Measurements from ENCODE around the gene CROCC. TPM values are rescaled to one million over a fixed set of nuclear protein-coding genes. Genes with fewer than 3 reads are reported as not detected.
"Not testable (repeated sequence)": the region's sequence is repeated elsewhere in the genome, so short reads cannot be mapped to it uniquely, and the experiment has no call there.

Gene CROCC
- total RNA-seq, 2 donors from 2014 or later: 21.2 to 24.5 TPM

DNA sequence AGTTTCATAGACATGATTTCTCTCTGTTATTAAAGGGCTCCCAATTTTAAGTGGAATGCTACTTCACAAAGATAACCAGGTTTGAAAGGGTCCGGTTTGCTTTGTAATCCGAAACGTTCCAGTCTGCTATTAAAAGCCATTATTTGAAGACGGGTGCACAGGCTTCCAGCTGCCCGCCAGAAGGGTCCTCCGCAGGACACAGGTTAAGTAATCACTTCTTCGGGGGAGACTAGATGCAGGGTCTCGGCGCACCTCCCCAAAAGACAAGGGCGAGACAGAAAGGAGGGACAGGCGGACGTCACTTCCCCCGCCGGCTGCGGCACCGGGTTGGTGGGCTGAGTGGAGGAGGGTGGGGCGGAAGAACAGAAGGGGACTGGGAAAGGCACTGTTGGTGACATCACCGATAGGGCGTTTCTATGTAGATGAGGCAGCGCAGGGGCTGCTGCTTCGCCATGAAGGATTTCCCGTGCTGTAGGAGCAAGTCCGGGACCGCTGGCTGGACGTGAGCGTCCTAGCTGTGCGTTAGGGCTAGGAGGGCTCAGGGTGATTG lies 17.1 kb upstream of the CROCC start:
- peak; percentile 95 for ATAC-seq (replicated peaks)
- Mint-ChIP-seq H3K27me3 (no peaks in the 10 kb centered on the region), H3K4me3 (no peak overlapping the region), H3K9me3 (no peaks in the 10 kb centered on the region), H3K36me3 (ENCODE audit: low read depth) (peaks cover 6% of the 10 kb centered on the region), H3K27ac (no peak overlapping the region), H3K4me1 (peaks cover 25% of the 10 kb centered on the region)

DNA sequence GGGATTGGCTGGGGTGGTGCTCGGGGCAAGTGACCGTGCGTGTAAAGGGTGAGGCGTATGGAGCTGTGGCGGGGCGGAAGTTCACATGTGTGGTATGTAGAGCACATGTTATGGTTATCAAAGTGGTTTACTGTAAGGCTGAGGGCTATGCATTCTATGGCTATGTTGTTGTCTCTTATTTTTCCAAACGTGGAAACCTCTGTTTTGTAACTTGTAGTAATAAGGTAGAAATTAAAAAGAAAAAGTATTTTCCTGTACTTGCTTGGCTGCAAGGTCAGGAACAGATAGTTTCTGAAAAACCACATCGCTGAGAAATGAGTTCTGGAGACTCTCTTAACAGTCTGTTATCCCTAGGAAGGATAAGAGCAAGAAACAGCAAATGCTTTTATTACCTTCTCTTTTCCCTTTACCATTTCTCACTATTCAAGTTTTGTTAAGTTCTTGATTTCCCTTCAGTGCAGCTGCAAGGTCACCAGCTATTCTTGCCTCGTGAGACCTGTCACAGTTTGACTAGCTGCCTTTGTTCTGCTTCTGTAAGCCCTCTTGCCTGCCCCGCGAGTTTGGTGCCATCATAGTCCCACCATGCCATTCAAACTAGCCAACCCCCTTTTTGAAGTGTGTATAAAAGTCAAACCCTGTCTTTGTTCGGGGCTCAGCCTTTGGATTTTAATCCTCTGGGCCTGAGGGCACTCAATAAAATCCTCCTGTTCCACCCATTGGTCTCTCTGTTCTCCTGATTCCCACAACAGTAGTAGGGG lies 16.4 kb upstream of the CROCC start:
- no peaks in the 10 kb centered on the region for H3K27me3 Mint-ChIP-seq
- no peak overlapping the region for H3K4me3 Mint-ChIP-seq
- no peaks in the 10 kb centered on the region for H3K9me3 Mint-ChIP-seq
- H3K4me1 Mint-ChIP-seq: peaks cover 30% of the 10 kb centered on the region
- ATAC-seq (replicated peaks): peak; percentile 82
- H3K27ac Mint-ChIP-seq: no peak overlapping the region
- H3K36me3 Mint-ChIP-seq (ENCODE audit: low read depth): peaks cover 6% of the 10 kb centered on the region

DNA sequence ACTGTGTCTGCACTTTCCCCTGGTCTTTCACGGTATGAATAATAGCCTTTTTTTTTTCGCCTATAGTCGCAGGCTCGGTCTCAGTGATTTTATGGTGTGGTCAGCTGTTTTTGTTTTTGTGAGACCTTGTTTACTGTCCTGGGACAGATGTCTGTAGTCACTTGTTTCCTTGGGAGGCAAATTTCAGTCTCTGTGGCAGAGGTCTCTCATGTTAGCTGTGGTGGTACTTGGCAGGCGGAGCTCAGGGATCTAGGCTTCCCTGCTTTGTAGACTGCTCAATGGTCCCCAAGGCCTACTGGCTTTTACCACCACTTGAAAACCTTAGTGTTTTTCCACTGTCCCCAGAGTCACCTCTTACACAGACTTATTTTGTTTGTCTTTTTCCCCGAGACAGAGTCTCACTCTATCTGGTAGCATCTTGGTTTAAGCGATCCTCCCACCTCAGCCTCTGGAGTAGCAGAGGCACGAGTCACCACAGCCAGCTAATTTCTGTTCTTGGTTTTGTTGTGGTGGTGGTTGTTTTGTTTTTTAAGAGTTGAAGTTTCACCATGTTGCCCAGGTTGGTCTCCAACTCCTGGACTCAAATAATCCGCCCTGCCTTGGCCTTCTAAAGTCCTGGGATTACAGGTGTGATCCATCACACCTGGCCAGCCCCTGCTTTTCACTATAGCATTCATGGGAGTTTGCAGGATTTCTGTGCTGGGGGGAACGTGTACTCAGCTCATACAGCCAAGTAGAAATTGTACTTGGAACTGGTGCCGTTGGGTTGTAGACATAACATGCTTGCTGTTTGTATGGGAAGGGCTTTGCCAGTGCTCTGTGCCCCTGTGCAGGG lies 15.6 kb upstream of the CROCC start:
- no peak overlapping the region for H3K4me3 Mint-ChIP-seq
- no peak overlapping the region for H3K27ac Mint-ChIP-seq
- no peaks in the 10 kb centered on the region for H3K27me3 Mint-ChIP-seq
- H3K9me3 Mint-ChIP-seq: no peaks in the 10 kb centered on the region
- peaks cover 6% of the 10 kb centered on the region for H3K36me3 Mint-ChIP-seq (ENCODE audit: low read depth)
- ATAC-seq (replicated peaks): peak; percentile 27
- peaks cover 25% of the 10 kb centered on the region for H3K4me1 Mint-ChIP-seq

DNA sequence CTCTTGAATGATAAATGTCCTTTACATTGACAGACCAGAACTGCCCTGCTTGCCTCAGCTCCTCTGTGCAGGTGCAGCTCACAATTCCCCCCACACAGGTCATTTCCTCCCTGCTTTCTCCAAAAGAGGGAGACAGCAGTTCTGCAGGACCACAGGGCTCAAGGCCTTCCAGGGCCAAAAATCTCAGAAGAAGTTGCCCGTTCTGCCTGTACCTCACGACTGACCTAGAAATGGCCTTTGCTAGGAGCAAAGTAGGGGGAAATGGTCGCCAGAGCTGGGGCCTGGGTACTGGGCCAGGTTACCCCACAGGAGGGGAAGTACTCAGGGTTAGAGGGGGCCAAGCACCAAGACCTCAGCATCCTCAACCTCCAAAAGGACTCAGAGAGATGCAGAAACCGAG lies 14.9 kb upstream of the CROCC start:
- no peak overlapping the region for H3K27ac Mint-ChIP-seq
- no peak for ATAC-seq (replicated peaks)
- H3K36me3 Mint-ChIP-seq (ENCODE audit: low read depth): peaks cover 6% of the 10 kb centered on the region
- peaks cover 20% of the 10 kb centered on the region for H3K4me1 Mint-ChIP-seq
- H3K27me3 Mint-ChIP-seq: no peaks in the 10 kb centered on the region
- H3K9me3 Mint-ChIP-seq: no peaks in the 10 kb centered on the region
- no peak overlapping the region for H3K4me3 Mint-ChIP-seq

DNA sequence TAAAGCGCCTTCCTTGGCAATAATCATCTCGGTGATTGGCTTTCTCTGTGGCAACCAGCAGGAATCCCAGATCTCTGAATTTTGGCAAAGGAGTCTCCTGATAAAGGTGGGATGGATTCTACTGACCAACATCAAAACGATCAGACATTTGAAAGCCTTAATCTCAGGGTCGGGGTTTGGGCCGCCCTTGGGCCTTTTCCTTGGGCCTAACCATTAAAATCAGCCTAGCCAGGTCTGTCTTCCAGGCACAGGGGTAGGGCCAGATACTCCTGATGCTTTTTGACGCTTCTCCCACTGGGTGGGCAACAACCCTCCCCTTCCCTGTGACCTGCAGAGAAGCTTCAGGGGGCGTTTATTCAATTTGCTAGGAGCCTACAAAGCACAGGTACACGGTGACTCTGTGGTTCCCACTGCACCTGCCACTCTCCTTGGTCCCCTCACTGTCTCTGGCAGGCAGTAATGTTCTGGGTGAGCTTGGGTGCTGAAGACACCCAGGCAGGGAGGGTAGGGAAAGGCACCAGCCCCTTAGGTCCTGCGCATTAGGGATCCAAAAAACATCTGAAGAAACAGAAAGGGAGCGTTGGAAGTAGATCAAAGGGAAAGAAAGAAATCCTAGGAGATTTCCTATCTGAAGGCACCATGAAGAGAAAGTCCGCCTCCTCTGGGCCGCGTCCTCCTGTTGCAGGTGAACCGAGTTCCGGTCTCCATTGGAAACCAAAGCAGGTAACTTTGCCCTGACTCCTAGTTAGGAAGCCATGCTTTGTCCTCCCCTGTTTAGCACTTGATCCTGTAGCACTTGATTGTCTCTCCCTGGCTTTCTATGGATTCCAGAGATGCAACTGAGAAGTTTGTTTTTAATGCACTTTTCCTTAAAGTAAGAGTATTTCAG lies 13.6 kb upstream of the CROCC start:
- H3K27ac Mint-ChIP-seq: peak overlapping the region; percentile 2
- no peak for ATAC-seq (replicated peaks)

DNA sequence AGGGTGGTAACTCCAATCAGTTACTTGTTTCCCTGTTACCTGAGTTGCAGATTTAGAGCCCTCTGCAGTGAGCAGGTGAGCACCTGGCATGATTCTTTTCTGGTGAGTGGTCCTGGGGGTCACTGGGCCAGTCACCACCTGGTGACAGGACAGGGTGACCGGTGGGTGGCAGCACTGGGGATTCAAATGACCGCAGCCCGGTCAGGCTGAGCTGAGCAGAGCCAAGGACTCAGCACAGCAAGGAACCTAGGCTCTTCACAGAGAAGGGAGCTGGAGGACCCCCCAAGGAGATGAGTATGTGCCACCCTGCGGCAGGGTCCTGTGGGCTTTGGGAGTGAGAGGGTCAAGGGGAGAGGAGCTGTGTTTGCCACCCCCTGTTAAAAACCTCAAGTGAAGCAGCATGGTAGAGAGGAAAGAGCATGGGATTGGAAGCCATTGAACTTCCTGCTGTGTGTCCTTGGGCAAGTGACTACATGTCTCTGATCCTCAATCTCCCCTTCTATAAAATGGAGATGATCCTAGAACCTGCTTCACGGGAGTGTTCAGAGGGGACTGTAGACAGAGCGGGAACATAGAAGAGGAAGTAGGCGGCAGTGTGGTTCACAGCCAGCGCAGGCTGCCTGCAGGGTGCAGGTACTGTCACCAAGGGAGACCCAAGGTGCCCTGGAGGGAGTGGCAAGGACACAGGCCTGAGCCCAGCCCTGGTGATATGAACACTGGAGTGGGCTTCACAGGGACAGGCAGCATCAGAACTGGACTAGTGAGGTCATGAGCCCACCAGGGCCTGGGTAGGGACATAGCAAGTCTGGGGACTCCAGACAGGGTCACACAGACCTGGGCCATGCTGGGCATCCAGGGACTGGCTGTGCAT lies 9.6 kb upstream of the CROCC start:
- not testable (repeated sequence) for H3K36me3 Mint-ChIP-seq (ENCODE audit: low read depth); H3K27me3 Mint-ChIP-seq; H3K27ac Mint-ChIP-seq; ATAC-seq (replicated peaks); H3K9me3 Mint-ChIP-seq
- H3K4me1 Mint-ChIP-seq: peaks cover 18% of the 10 kb centered on the region
- peak overlapping the region; percentile 42 for H3K4me3 Mint-ChIP-seq

More for the DNA sequence above, 13.6 kb upstream of the CROCC start:
- H3K27me3 Mint-ChIP-seq: no peaks in the 10 kb centered on the region
- H3K36me3 Mint-ChIP-seq (ENCODE audit: low read depth): peaks cover 6% of the 10 kb centered on the region
- H3K9me3 Mint-ChIP-seq: no peaks in the 10 kb centered on the region
- no peak overlapping the region for H3K4me3 Mint-ChIP-seq
- peaks cover 13% of the 10 kb centered on the region for H3K4me1 Mint-ChIP-seq

DNA sequence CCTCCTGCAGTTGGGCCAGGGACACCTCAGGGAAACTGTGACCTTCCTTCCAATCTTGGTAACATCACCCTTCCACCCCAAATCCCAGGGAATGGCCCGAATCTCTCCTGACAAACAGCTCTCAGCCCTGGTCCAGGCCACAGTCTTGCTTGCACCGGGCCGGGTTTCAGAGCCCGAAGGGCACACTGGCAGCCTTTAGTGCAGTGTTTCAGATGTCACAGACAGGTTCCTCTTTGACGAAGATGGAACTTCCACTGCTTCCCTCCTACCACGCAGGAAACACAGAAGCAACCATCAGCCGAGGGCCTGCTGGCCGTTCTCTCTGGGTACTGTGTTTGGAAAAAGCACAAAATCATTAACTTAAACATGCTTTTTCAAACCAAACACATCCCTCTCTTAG lies 9.0 kb upstream of the CROCC start:
- ATAC-seq (replicated peaks); H3K9me3 Mint-ChIP-seq; H3K27ac Mint-ChIP-seq; H3K27me3 Mint-ChIP-seq; H3K36me3 Mint-ChIP-seq (ENCODE audit: low read depth): not testable (repeated sequence)
- Mint-ChIP-seq H3K4me1 (peaks cover 18% of the 10 kb centered on the region), H3K4me3 (peak overlapping the region; percentile 82)

DNA sequence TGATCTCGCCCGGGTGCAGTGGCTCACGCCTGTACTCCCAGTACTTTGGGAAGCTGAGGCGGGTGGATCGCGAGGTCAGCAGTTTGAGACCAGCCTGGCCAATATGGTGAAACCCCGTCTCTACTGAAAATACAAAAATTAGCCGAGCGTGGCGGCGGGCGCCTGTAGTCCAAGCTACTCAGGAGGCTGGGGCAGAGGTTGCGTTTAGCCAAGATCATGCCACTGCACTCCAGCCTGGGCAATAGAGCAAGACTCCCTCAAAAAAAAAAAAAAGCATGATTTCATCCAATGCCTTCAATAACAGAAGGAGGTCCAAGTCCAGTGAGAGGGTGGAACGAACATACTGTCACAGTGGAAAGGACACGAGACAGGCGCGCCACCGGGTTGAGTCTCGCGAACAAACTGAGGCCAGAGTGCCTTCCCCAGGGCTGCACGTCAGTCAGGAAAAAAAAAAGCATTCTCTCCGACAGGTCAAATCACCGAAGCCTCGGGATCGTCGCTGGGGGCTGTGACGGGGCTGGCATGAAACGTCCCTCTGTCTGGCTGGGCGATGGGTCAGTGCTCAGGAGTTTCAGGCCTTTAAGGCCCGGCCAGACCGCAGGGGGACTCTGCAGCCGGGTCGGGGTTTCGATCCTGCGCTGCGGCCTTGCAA lies 8.4 kb upstream of the CROCC start:
- Mint-ChIP-seq H3K9me3 (no peaks in the 10 kb centered on the region), H3K4me3 (peak overlapping the region; percentile 82), H3K4me1 (peaks cover 18% of the 10 kb centered on the region), H3K27ac (no peak overlapping the region), H3K27me3 (no peaks in the 10 kb centered on the region), H3K36me3 (ENCODE audit: low read depth) (no peaks in the 10 kb centered on the region)
- ATAC-seq (replicated peaks): no peak

DNA sequence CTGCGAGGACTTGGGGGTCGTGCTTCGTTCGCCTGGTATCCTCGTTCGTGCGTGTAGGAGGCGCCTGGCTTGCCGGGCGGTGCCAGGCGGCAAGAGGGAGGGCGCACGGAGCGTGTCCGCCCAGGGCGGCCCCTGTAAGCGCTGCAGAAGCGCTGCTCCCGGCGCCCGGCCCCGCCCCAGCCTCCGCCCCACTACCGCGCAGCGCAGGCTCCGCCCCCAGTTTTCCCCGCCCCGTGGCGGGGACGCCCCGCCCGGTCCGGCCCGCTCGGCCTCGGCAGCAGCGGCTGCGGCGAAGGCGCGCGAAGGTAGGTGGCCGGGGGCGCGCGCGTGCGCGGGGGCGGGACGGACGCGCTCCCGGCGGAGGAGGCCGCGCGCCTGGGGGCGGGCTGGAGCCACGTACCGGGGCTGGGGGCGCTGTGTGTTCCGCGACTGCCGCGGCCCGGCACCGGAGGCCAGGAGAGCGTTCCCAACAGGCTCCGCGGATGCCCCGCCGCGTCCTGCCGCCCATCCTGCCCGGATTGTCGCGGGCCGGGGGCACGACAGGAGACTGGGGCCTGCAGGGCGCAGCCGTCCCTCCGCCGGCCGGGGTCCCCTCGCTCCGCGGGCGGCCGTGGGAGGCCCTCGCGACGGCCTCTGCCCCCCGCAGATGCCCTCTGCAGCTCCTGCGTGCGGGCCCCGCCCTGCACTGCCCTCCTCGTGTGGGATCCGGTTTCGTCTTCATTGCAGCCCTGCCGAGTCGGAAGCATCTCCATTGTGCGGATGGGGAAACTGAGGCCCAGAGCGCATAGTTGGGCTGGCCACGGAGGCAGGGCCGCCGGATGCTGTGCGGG lies 7.7 kb upstream of the CROCC start:
- Mint-ChIP-seq H3K4me1 (peaks cover 20% of the 10 kb centered on the region), H3K27me3 (no peaks in the 10 kb centered on the region), H3K27ac (peak overlapping the region; percentile 83), H3K9me3 (no peaks in the 10 kb centered on the region), H3K4me3 (peak overlapping the region; percentile 82), H3K36me3 (ENCODE audit: low read depth) (no peaks in the 10 kb centered on the region)
- ATAC-seq (replicated peaks): peak; percentile 98

DNA sequence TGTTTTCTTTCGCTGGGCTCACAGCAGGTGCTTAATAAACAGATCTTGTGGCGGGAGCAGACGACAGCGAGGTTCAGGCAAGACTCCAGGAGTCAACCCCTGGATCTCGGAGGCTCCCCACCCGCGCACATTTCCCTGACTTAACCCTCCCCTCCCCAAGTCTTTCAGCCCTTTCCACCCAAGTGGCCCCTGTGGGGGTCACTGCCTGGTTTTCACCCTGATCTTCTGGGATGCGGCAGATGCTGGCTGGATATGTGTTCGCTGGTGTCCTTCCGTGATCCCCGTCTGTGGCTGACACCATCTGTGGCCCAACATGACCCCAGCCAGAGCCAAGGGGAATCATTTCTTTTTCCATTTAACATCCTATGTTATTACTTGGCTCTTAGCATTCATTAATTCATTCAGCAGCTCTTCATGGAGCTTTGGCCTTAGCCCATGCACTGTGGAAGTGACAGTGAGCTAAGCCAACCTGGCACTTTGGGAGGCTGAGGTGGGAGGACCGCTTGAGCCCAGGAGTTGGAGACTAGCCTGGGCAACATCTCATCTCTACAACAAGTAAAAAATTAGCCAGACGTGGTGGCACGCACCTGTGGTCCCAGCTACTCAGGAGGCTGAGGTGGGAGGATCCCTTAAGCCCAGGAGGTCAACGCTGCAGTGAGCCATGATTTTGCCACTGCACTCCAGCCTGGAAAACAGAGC lies 6.7 kb upstream of the CROCC start:
- H3K9me3 Mint-ChIP-seq; H3K36me3 Mint-ChIP-seq (ENCODE audit: low read depth); H3K27me3 Mint-ChIP-seq; ATAC-seq (replicated peaks): not testable (repeated sequence)
- Mint-ChIP-seq H3K27ac (peak overlapping the region; percentile 83), H3K4me1 (peaks cover 18% of the 10 kb centered on the region), H3K4me3 (peak overlapping the region; percentile 82)

DNA sequence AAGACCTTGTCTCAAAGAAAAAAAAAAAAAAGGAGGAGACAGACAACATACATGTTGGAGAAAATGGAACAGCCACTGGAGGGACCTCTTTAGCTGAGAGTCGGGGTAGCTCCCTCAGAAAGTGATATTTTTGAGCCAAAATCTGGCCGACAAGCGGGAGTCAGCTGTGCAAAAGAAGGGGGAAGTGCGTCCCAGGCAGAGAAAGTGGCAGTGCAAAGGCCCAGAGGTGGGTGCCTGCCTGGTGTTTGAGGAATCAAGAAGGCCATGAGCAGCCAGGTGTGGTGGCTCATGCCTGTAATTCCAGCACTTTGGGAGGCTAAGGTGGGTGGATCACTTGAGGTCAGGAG lies 6.1 kb upstream of the CROCC start:
- H3K27me3 Mint-ChIP-seq: no peaks in the 10 kb centered on the region
- peak overlapping the region; percentile 82 for H3K4me3 Mint-ChIP-seq
- H3K27ac Mint-ChIP-seq: peak overlapping the region; percentile 83
- no peak for ATAC-seq (replicated peaks)
- H3K9me3 Mint-ChIP-seq: no peaks in the 10 kb centered on the region
- peaks cover 18% of the 10 kb centered on the region for H3K4me1 Mint-ChIP-seq
- no peaks in the 10 kb centered on the region for H3K36me3 Mint-ChIP-seq (ENCODE audit: low read depth)
